Suprapubic skin (tissue), 4 donors: ENCODE measurements around the gene PTMA. TPM values are rescaled to one million over a fixed set of nuclear protein-coding genes. Genes with fewer than 3 reads are reported as not detected.

Source experiments
- DNase-seq, 2 donors: peaks; one replicate each; pipeline ENCODE4 v3.0.0-alpha.2; 2019; ENCODE audit warnings: low spot score in 2 of 2
- H3K27ac ChIP-seq: fragments of 200-600 bp; sonication (generic); one replicate; pipeline ENCODE4 v1.5.1; 2019
- H3K27me3 ChIP-seq: fragments of 200-600 bp; sonication (generic); one replicate; pipeline ENCODE4 v1.5.1; 2019
- H3K36me3 ChIP-seq: fragments of 200-600 bp; sonication (generic); one replicate; pipeline ENCODE4 v1.5.1; 2019
- H3K4me1 ChIP-seq: fragments of 200-600 bp; sonication (generic); one replicate; pipeline ENCODE4 v1.5.1; 2019
- H3K4me3 ChIP-seq: fragments of 200-600 bp; sonication (generic); one replicate; pipeline ENCODE4 v1.5.1; 2019; ENCODE audit warnings: mild to moderate bottlenecking
- H3K9me3 ChIP-seq: fragments of 200-600 bp; sonication (generic); one replicate; pipeline ENCODE4 v1.5.1; 2019
- EP300 ChIP-seq: sonication (generic); formaldehyde crosslinking; IDR thresholded peaks from one replicate; pipeline ENCODE4 v1.6.1; 2017; ENCODE audit warnings: antibody characterized with exemption
- POLR2A ChIP-seq, 2 donors: fragments of 450-650 bp; IDR thresholded peaks; one replicate each; pipeline ENCODE4 v1.6.1; 2017; ENCODE audit warnings: antibody characterized with exemption in 2 of 2, mild to moderate bottlenecking in 2 of 2, moderate library complexity in 2 of 2
- POLR2AphosphoS5 ChIP-seq, 3 donors: sonication (generic); formaldehyde crosslinking; IDR thresholded peaks; one replicate each; pipeline ENCODE4 v1.6.1; 2017; ENCODE audit warnings: antibody characterized with exemption in 3 of 3
- WGBS: methylation state at CpG from one replicate; pipeline ENCODE4 v1.1.5; 2018; 5-methylcytosine and 5-hydroxymethylcytosine counted together
- total RNA-seq, 4 donors: library from RNA; depleted of rRNA; stranded (reverse); fragments of >200 nt; gene quantifications; one replicate each; pipeline ENCODE4 v1.1.0, GENCODE V29; 2016
- TF ChIP-seq, protein P1 (sequence below), 2 donors: fragments of 200-600 bp in 1 of 2; fragments of 450-650 bp in 1 of 2; sonication (generic) in 1 of 2; IDR thresholded peaks; one replicate each; pipeline ENCODE4 v1.5.1; 2016 to 2019; ENCODE audit warnings: antibody characterized with exemption in 2 of 2, mild to moderate bottlenecking in 1 of 2, moderate library complexity in 1 of 2

PTMA gene
- total RNA-seq, 4 donors from 2014 or later, result 781 to 1,090 (median 1,063) TPM

DNA sequence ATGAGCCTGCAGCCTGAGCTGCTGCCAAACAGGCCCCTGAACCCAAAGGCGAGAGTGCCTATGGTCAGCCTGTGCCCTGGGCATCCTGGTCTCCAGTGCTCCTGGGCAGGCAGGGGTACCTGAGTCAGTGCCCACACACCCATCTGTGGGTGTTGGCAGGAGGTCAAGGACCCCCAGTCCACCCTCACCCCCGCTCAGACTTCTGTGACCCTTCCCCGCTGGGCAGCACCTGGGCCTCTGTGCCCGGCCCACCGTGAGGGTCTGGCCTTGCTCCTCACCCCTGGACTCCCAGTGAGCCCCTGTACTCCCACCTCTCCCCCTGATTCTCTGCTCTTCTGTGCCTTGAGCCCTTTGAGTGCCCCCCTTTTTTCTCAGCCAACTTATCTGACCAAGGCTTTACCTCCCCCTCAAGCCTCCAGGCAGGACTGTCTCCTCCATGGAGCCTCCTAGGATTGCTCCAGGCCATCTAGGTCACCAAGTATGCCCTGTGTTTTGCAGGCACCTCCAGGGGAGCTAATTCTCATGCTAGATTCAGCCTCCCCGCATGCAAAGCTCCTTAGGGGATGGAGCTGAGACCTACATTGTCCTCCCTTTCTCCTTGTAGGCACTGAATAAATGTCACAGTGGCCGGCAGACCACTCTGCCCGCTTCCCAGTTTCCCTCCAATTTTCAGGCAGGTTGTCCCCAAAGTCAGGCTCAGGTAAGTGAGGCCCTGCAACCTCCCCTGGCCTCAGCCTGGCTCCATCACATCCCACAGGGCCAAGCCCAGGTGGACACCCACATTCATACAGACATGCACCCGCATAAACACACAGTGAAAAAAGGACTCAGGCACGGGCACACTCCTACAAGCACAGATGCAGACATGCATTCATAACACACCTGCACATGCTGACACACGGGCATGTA is 21.9 kb upstream of the PTMA start:
- 87% methylated on average over 10 of the region's 11 CpGs for WGBS
- Histone ChIP-seq H3K4me1 (peaks cover 13% of the 10 kb centered on the region), H3K36me3 (no peaks in the 10 kb centered on the region), H3K9me3 (no peaks in the 10 kb centered on the region), H3K27ac (no peak overlapping the region), H3K27me3 (no peaks in the 10 kb centered on the region), H3K4me3 (no peak overlapping the region)
- TF ChIP-seq EP300 (no peak), POLR2A (IDR thresholded peaks at IDR 0.05) (no peak), POLR2AphosphoS5 (IDR thresholded peaks at IDR 0.05) (no peak)
- TF ChIP-seq, protein P1, sequence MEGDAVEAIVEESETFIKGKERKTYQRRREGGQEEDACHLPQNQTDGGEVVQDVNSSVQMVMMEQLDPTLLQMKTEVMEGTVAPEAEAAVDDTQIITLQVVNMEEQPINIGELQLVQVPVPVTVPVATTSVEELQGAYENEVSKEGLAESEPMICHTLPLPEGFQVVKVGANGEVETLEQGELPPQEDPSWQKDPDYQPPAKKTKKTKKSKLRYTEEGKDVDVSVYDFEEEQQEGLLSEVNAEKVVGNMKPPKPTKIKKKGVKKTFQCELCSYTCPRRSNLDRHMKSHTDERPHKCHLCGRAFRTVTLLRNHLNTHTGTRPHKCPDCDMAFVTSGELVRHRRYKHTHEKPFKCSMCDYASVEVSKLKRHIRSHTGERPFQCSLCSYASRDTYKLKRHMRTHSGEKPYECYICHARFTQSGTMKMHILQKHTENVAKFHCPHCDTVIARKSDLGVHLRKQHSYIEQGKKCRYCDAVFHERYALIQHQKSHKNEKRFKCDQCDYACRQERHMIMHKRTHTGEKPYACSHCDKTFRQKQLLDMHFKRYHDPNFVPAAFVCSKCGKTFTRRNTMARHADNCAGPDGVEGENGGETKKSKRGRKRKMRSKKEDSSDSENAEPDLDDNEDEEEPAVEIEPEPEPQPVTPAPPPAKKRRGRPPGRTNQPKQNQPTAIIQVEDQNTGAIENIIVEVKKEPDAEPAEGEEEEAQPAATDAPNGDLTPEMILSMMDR (IDR thresholded peaks at IDR 0.05), result no peak
- DNase-seq, result no peak

DNA sequence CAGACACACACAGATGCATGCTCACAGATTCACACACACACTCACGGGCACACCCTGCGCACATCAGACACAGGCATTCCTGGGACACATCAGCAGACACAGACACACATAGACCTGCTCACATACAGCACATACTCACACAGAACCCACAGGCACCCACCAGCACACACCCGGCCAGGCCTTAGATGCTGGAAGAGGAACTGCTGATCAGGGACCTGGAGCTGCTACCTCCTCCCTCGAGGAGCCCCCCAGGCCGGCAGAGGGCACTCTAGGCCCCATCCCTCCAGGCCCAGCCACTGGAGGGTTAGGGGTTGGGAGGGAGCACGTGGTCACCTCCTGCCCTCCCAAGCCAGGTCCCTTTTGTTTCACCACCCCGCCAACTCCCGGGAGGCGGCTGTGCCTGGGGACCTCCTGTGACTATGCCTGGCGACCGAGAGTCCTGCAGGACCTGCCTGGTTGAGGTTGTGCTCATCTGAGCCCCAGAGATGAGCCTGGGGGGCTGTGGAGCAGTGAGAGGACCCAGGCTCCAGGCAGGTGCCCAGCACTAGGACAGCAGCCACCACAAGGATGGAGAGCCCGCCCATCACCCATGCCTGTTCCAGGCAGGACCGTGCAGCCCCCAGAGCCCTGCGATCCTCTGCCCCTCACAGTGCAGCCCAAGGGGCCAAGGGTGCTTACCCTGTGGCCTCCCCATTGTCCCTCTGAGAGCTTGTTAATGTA is 21.0 kb upstream of the PTMA start:
- DNase-seq, result no peak
- TF ChIP-seq POLR2A (IDR thresholded peaks at IDR 0.05), result no peak
- TF ChIP-seq, protein P1 (IDR thresholded peaks at IDR 0.05), result peak in 1 of 2 donors; percentile 40

DNA sequence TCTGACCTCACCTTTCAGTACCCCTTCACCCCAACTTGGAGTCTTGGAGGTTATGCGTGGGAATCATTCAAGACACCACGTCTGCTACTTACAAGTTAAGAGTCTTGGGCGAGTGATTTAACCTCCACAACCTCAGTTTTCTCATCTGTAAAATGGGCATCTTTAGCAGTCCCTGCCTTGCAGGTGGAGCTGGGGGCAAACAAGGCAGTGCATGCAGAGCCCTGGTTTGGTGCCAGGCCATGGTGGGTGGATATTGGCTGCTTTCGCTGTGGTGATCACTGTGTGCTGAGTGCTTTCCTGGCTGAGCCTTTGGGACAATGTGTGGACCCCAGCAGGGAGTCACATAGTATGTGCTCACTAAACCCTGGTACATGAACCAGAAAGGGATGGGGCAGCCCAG is 20.4 kb upstream of the PTMA start:
- H3K27me3 ChIP-seq, result no peaks in the 10 kb centered on the region
- 92% methylated on average over 4 of the region's 4 CpGs for WGBS
- peaks cover 5% of the 10 kb centered on the region for H3K4me1 ChIP-seq
- DNase-seq, result no peak
- no peaks in the 10 kb centered on the region for H3K36me3 ChIP-seq
- H3K9me3 ChIP-seq, result no peaks in the 10 kb centered on the region
- no peak overlapping the region for H3K27ac ChIP-seq
- H3K4me3 ChIP-seq, result no peak overlapping the region
- TF ChIP-seq POLR2A (IDR thresholded peaks at IDR 0.05) (no peak), EP300 (no peak), POLR2AphosphoS5 (IDR thresholded peaks at IDR 0.05) (no peak)
- TF ChIP-seq, protein P1 (IDR thresholded peaks at IDR 0.05), result no peak

More for the DNA sequence above, 21.0 kb upstream of the PTMA start:
- Histone ChIP-seq H3K27ac (no peak overlapping the region), H3K9me3 (no peaks in the 10 kb centered on the region), H3K4me1 (peaks cover 7% of the 10 kb centered on the region), H3K4me3 (no peak overlapping the region), H3K27me3 (no peaks in the 10 kb centered on the region), H3K36me3 (no peaks in the 10 kb centered on the region)
- 81% methylated on average over 4 of the region's 14 CpGs for WGBS

DNA sequence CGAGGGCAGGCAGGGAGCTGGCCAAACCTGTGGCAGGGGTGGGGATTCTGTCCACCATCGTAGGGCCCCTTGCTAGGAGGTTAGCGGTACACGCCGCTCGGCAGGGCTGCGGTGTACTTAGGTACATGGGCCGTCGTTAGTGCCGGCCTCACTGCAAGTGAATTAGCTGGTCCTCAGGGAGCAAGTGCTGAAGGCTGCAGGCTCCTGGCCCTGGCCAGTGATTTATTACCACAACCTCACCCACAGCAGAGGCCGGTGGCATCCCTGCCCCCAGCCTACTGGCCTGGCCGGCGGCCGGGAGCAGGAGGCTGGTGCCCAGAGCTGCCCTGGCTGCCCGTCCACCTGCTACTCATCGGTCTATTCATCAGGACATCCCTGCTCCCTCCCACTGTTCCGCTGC is 19.6 kb upstream of the PTMA start:
- Histone ChIP-seq H3K9me3 (no peaks in the 10 kb centered on the region), H3K4me1 (peaks cover 7% of the 10 kb centered on the region), H3K27ac (no peak overlapping the region), H3K36me3 (no peaks in the 10 kb centered on the region), H3K27me3 (no peaks in the 10 kb centered on the region), H3K4me3 (no peak overlapping the region)
- no peak for DNase-seq
- no peak for TF ChIP-seq EP300
- WGBS, result 93% methylated on average over 14 of the region's 17 CpGs

DNA sequence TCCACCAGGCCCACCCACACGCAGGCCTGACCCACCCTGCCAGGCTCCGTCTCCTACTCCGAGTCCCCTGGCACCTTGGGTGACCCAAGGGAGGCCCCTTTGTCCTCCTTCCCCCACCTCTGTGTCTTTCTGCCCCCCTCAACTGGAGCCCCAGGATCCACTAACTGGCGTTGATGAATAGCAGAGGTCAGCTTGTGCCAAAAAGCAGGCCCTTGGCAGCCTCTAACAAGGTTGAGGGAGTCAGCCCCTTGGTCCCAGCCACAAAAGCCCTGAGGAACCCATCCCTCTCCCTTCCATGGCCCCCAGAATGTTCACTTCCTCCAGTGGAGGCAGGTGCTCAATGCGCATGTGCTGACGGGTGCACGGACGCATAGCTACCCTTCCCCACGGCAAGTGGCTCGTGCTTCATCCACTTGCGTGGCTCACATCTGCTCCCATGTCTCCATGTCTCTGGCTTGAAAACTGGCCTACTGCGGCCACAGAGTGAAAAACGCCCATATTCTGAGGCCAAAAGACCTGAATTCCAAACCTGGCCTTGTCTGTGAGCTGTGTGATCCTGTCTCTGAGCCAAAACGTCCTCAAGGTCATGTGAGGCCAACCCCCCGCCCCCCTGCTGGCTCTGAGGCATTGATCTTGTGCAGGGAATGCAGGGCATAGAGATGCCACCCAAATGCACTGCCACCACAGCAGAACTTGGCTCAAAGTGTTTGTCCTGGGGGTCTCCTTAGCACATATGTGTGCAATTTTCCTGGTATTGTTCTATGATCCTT is 19.0 kb upstream of the PTMA start:
- no peaks in the 10 kb centered on the region for H3K36me3 ChIP-seq
- DNase-seq, result no peak
- no peak overlapping the region for H3K4me3 ChIP-seq
- TF ChIP-seq EP300, result no peak
- TF ChIP-seq, protein P1 (IDR thresholded peaks at IDR 0.05), result no peak
- no peak for TF ChIP-seq POLR2A (IDR thresholded peaks at IDR 0.05)
- no peak for TF ChIP-seq POLR2AphosphoS5 (IDR thresholded peaks at IDR 0.05)
- no peaks in the 10 kb centered on the region for H3K27me3 ChIP-seq
- H3K4me1 ChIP-seq, result peaks cover 7% of the 10 kb centered on the region
- 87% methylated on average over 12 of the region's 15 CpGs for WGBS
- no peak overlapping the region for H3K27ac ChIP-seq
- no peaks in the 10 kb centered on the region for H3K9me3 ChIP-seq
